SK-N-SH (cell line): ENCODE measurements around the gene BRCA1. TPM values are rescaled to one million over a fixed set of nuclear protein-coding genes. Genes with fewer than 3 reads are reported as not detected.

Experiments
- CTCF ChIA-PET: fragments of 300-600, 350-600 bp; formaldehyde crosslinking; extraction: SDS; loops from one replicate; lab custom pipeline; 2021; lab: Yijun Ruan, JAX
- POLR2A ChIA-PET: fragments of 350-600 bp; sonication (Branson Sonifier 250); formaldehyde crosslinking; extraction: SDS; loops from one replicate; lab custom pipeline; 2020; ENCODE audit warnings: antibody characterized with exemption, inconsistent platforms; lab: Yijun Ruan, JAX
- DNase-seq: peaks from one replicate; pipeline ENCODE4 v3.0.0; 2012
- H2AFZ ChIP-seq: fragments of 200-600 bp; sonication (generic); 2 replicates; pipeline ENCODE4 v1.8.1; 2016; ENCODE audit warnings: antibody characterized with exemption, mild to moderate bottlenecking, low read depth
- H3F3A ChIP-seq: fragments of 200-600 bp; sonication (generic); replicated peaks from 2 replicates; pipeline ENCODE3; 2016; ENCODE audit warnings: antibody characterized with exemption, mild to moderate bottlenecking; ENCODE audit not compliant: insufficient read depth
- H3K27ac ChIP-seq, 2 experiments: fragments of 200-500 bp in 1 of 2; fragments of 200-600 bp in 1 of 2; sonication (Bioruptor generic) in 1 of 2; sonication (generic), shearing (Covaris generic) in 1 of 2; 2 replicates each; pipeline versions ENCODE4 v1.5.1 to v1.6.1; 2014 to 2016; ENCODE audit warnings: low read depth in 2 of 2, inconsistent platforms in 1 of 2, low read length in 1 of 2, mild to moderate bottlenecking in 1 of 2, mixed read lengths in 1 of 2
- H3K27me3 ChIP-seq: fragments of 200-600 bp; sonication (generic), shearing (Covaris generic); 2 replicates; pipeline ENCODE4 v1.6.1; 2016; ENCODE audit warnings: mixed run types; ENCODE audit not compliant: insufficient read depth
- H3K36me3 ChIP-seq, 2 experiments: fragments of 200-500 bp in 1 of 2; fragments of 200-600 bp in 1 of 2; sonication (Bioruptor generic) in 1 of 2; sonication (generic) in 1 of 2; replicated peaks in 1 of 2; 2 replicates each; pipeline versions ENCODE3 to v1.5.1; 2014 to 2016; ENCODE audit warnings: low read length in 1 of 2, mild to moderate bottlenecking in 1 of 2; ENCODE audit not compliant: insufficient read depth in 2 of 2, control insufficient read depth in 1 of 2
- H3K4me1 ChIP-seq, 2 experiments: fragments of 200-500 bp in 1 of 2; fragments of 200-600 bp in 1 of 2; sonication (Bioruptor generic) in 1 of 2; sonication (generic), shearing (Covaris generic) in 1 of 2; 2 replicates each; pipeline versions ENCODE4 v1.5.1 to v1.6.1; 2014 to 2016; ENCODE audit warnings: low read depth in 1 of 2, low read length in 1 of 2, mixed run types in 1 of 2; ENCODE audit not compliant: insufficient read depth in 2 of 2, control insufficient read depth in 1 of 2
- H3K4me2 ChIP-seq: fragments of 200-600 bp; sonication (generic), shearing (Covaris generic); 2 replicates; pipeline ENCODE4 v1.6.1; 2017; ENCODE audit warnings: mixed run types
- H3K4me3 ChIP-seq, 2 experiments: fragments of 200-500 bp in 1 of 2; fragments of 200-600 bp in 1 of 2; sonication (Bioruptor generic) in 1 of 2; sonication (generic), shearing (Covaris generic) in 1 of 2; 2 replicates each; pipeline versions ENCODE4 v1.5.1 to v1.8.1; 2014 to 2016; ENCODE audit warnings: low read depth in 2 of 2, inconsistent platforms in 1 of 2, low read length in 1 of 2, mild to moderate bottlenecking in 1 of 2, mixed read lengths in 1 of 2, moderate library complexity in 1 of 2
- H3K79me2 ChIP-seq: fragments of 200-600 bp; sonication (generic); 2 replicates; pipeline ENCODE4 v1.8.1; 2017; ENCODE audit warnings: mild to moderate bottlenecking; ENCODE audit not compliant: insufficient read depth
- H3K9ac ChIP-seq: fragments of 200-600 bp; sonication (generic); 2 replicates; pipeline ENCODE4 v1.6.1; 2017; ENCODE audit warnings: mixed run types
- H3K9me2 ChIP-seq: fragments of 200-600 bp; sonication (generic); 2 replicates; pipeline ENCODE4 v1.6.1; 2017; ENCODE audit warnings: mixed run types
- H3K9me3 ChIP-seq: fragments of 200-600 bp; sonication (generic); 2 replicates; pipeline ENCODE4 v1.6.1; 2017; ENCODE audit warnings: mixed run types, mild to moderate bottlenecking, moderate library complexity
- H4K20me1 ChIP-seq: fragments of 200-600 bp; sonication (generic); 2 replicates; pipeline ENCODE4 v1.6.1; 2017; ENCODE audit warnings: mild to moderate bottlenecking, mixed run types; ENCODE audit not compliant: insufficient read depth
- CHD2 ChIP-seq: fragments of 150-350 bp; IDR thresholded peaks from 2 replicates; pipeline ENCODE4 v1.6.1; 2018; ENCODE audit warnings: low read length; ENCODE audit not compliant: partially characterized antibody
- ELF1 ChIP-seq: IDR thresholded peaks from 2 replicates; pipeline ENCODE4 v1.4.0; 2012
- FOSL2 ChIP-seq: IDR thresholded peaks from 2 replicates; pipeline ENCODE4 v1.4.0; 2012; ENCODE audit warnings: low read depth, mild to moderate bottlenecking, moderate library complexity, borderline replicate concordance
- FOXM1 ChIP-seq: IDR thresholded peaks from 2 replicates; pipeline ENCODE4 v1.4.0; 2012; ENCODE audit warnings: low read depth, mild to moderate bottlenecking
- GATA2 ChIP-seq: sonication (generic); formaldehyde crosslinking; IDR thresholded peaks from 2 replicates; pipeline ENCODE4 v1.5.0; 2020; ENCODE audit warnings: mild to moderate bottlenecking, missing genetic modification reagents
- MAX ChIP-seq: IDR thresholded peaks from 2 replicates; pipeline ENCODE4 v1.4.0; 2012; ENCODE audit warnings: low read depth
- MXI1 ChIP-seq: IDR thresholded peaks from 2 replicates; pipeline ENCODE4 v1.6.1; 2012; ENCODE audit warnings: mild to moderate bottlenecking, low read depth, low read length, improper control_type of control experiment
- RCOR1 ChIP-seq: fragments of 150-350 bp; IDR thresholded peaks from 2 replicates; pipeline ENCODE4 v1.6.1; 2017; ENCODE audit warnings: antibody characterized with exemption, low read length
- RFX5 ChIP-seq: IDR thresholded peaks from 2 replicates; pipeline ENCODE4 v1.6.1; 2012; ENCODE audit warnings: mild to moderate bottlenecking, improper control_type of control experiment, low read length
- SIN3A ChIP-seq: IDR thresholded peaks from 2 replicates; pipeline ENCODE4 v1.6.1; 2012; ENCODE audit warnings: low read depth, mild to moderate bottlenecking, low read length, moderate library complexity, borderline replicate concordance
- SMC3 ChIP-seq: IDR thresholded peaks from 2 replicates; pipeline ENCODE4 v1.6.1; 2012; ENCODE audit warnings: low read depth, low read length, improper control_type of control experiment
- TCF12 ChIP-seq: IDR thresholded peaks from 2 replicates; pipeline ENCODE4 v1.4.0; 2012
- USF2 ChIP-seq: fragments of 150-350 bp; IDR thresholded peaks from 2 replicates; pipeline ENCODE4 v1.6.1; 2017; ENCODE audit warnings: antibody characterized with exemption, low read length, low read depth, borderline replicate concordance
- WGBS: methylation state at CpG from one replicate; pipeline ENCODE4 v1.1.6; 2017; ENCODE audit warnings: low lambda C conversion rate; 5-methylcytosine and 5-hydroxymethylcytosine counted together
- polyA plus RNA-seq, 3 experiments: library from polyadenylated mRNA; depleted of rRNA; stranded (reverse); fragments of >200 nt; gene quantifications; 2 replicates each; pipeline ENCODE4 v1.2.3, GENCODE V29; 2012
- TF ChIP-seq, protein P1 (sequence below): IDR thresholded peaks from 2 replicates; pipeline ENCODE4 v1.4.0; 2012; ENCODE audit warnings: low read depth, borderline replicate concordance
- TF ChIP-seq, protein P2 (sequence below): IDR thresholded peaks from 2 replicates; pipeline ENCODE4 v1.6.1; 2012; ENCODE audit warnings: mild to moderate bottlenecking, low read depth, low read length, moderate library complexity
- TF ChIP-seq, protein P3 (sequence below): IDR thresholded peaks from 2 replicates; pipeline ENCODE4; 2012
- TF ChIP-seq, protein P4 (sequence below): fragments of 150-350 bp; IDR thresholded peaks from 2 replicates; pipeline ENCODE4 v1.6.1; 2016; ENCODE audit warnings: mild to moderate bottlenecking, low read depth, low read length

The BRCA1 gene
- polyA plus RNA-seq, 1 of the 3 experiments (the other 2 are of a cell fraction): 11.2 TPM

GRCh38 chr17:43033948-43034881 is 90.9 kb downstream of the BRCA1 start:
- Histone ChIP-seq H2AFZ (0 out of 2 replicates have a peak overlapping the region, but pooled peaks have one; percentile 48), H3K9me2 (no peaks in the 10 kb centered on the region), H3K27me3 (no peaks in the 10 kb centered on the region), H3F3A (no peaks in the 10 kb centered on the region), H3K36me3 (no peaks in the 10 kb centered on the region), H3K4me2 (no peak overlapping the region), H4K20me1 (no peaks in the 10 kb centered on the region), H3K9ac (no peak overlapping the region), H3K4me1 (peaks cover 0 to 14% of the 10 kb centered on the region in 2 experiments; a peak in 1 of 4 replicates), H3K4me3 (no peak overlapping the region), H3K9me3 (no peaks in the 10 kb centered on the region), H3K27ac (peak overlapping the region in 1 of 2 experiments; percentile 54; a peak in 1 of 4 replicates), H3K79me2 (no peaks in the 10 kb centered on the region)
- 54% methylated on average over 12 of the region's 12 CpGs for WGBS
- DNase-seq: peak; percentile 52
- CTCF ChIA-PET: interaction anchor here (1.0 to 1.7 kb wide), 4 partner anchors 9 to 210 kb away, joined by 3 to 7 read pairs (median 4); partner anchors contain the start of gene BECN1
- TF ChIP-seq GATA2 (CRISPR knock-in tag) (no peak), MXI1 (no peak)
- POLR2A ChIA-PET: interaction anchor here (0.6 to 1.7 kb wide), 2 partner anchors 9 to 216 kb away, joined by 4 to 9 read pairs; partner anchors contain the start of gene RND2

DNA sequence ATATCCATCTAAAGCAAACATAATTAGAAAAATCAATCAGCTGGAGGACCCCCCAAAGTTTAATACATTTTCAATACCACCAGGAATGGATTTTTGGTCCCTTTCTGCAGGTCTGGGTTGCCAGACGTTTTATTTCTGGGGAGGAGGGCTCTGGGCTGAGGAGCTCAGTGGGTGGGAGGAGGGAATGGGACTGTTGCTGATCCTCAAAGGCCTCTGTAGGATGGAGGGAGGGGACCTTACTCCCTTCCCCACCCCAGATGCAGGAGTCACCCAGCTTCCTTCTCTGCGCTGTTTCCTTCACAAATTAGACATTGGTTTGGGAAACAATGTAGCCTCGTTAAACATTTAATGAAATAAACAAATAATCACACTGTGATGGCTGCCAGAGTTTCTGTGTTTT is 93.5 kb downstream of the BRCA1 start:
- H3K4me2 ChIP-seq: no peak overlapping the region

More for the DNA sequence above, 93.5 kb downstream of the BRCA1 start:
- H3F3A ChIP-seq: no peaks in the 10 kb centered on the region
- no peak overlapping the region for H3K27ac ChIP-seq
- no peaks in the 10 kb centered on the region for H3K9me3 ChIP-seq
- H3K27me3 ChIP-seq: no peaks in the 10 kb centered on the region
- H2AFZ ChIP-seq: no peak overlapping the region
- H3K9ac ChIP-seq: no peak overlapping the region
- H3K4me1 ChIP-seq: peaks cover 0 to 14% of the 10 kb centered on the region in 2 experiments; a peak in 1 of 4 replicates
- no peaks in the 10 kb centered on the region for H3K9me2 ChIP-seq
- no peaks in the 10 kb centered on the region for H4K20me1 ChIP-seq
- POLR2A ChIA-PET: no interaction called here
- H3K4me3 ChIP-seq: no peak overlapping the region
- WGBS: 86% methylated on average over 3 of the region's 3 CpGs
- H3K36me3 ChIP-seq: no peaks in the 10 kb centered on the region
- CTCF ChIA-PET: interaction anchor here (1.6 kb wide), 1 partner anchor 24 kb away, joined by 5 read pairs; no protein-coding TSS in a partner anchor
- no peaks in the 10 kb centered on the region for H3K79me2 ChIP-seq
- DNase-seq: no peak
- no peak for TF ChIP-seq TCF12
- TF ChIP-seq CHD2: no peak
- no peak for TF ChIP-seq FOSL2
- TF ChIP-seq MAX: no peak
- TF ChIP-seq, protein P1, sequence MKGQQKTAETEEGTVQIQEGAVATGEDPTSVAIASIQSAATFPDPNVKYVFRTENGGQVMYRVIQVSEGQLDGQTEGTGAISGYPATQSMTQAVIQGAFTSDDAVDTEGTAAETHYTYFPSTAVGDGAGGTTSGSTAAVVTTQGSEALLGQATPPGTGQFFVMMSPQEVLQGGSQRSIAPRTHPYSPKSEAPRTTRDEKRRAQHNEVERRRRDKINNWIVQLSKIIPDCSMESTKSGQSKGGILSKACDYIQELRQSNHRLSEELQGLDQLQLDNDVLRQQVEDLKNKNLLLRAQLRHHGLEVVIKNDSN: no peak
- TF ChIP-seq, protein P2, sequence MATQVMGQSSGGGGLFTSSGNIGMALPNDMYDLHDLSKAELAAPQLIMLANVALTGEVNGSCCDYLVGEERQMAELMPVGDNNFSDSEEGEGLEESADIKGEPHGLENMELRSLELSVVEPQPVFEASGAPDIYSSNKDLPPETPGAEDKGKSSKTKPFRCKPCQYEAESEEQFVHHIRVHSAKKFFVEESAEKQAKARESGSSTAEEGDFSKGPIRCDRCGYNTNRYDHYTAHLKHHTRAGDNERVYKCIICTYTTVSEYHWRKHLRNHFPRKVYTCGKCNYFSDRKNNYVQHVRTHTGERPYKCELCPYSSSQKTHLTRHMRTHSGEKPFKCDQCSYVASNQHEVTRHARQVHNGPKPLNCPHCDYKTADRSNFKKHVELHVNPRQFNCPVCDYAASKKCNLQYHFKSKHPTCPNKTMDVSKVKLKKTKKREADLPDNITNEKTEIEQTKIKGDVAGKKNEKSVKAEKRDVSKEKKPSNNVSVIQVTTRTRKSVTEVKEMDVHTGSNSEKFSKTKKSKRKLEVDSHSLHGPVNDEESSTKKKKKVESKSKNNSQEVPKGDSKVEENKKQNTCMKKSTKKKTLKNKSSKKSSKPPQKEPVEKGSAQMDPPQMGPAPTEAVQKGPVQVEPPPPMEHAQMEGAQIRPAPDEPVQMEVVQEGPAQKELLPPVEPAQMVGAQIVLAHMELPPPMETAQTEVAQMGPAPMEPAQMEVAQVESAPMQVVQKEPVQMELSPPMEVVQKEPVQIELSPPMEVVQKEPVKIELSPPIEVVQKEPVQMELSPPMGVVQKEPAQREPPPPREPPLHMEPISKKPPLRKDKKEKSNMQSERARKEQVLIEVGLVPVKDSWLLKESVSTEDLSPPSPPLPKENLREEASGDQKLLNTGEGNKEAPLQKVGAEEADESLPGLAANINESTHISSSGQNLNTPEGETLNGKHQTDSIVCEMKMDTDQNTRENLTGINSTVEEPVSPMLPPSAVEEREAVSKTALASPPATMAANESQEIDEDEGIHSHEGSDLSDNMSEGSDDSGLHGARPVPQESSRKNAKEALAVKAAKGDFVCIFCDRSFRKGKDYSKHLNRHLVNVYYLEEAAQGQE: no peak
- TF ChIP-seq RCOR1: no peak
- TF ChIP-seq USF2: no peak
- no peak for TF ChIP-seq FOXM1
- no peak for TF ChIP-seq RFX5
- TF ChIP-seq SMC3: no peak
- TF ChIP-seq, protein P3, sequence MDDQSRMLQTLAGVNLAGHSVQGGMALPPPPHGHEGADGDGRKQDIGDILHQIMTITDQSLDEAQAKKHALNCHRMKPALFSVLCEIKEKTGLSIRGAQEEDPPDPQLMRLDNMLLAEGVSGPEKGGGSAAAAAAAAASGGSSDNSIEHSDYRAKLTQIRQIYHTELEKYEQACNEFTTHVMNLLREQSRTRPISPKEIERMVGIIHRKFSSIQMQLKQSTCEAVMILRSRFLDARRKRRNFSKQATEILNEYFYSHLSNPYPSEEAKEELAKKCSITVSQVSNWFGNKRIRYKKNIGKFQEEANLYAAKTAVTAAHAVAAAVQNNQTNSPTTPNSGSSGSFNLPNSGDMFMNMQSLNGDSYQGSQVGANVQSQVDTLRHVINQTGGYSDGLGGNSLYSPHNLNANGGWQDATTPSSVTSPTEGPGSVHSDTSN: no peak
- TF ChIP-seq SIN3A: no peak
- TF ChIP-seq ELF1: no peak
- TF ChIP-seq, protein P4, sequence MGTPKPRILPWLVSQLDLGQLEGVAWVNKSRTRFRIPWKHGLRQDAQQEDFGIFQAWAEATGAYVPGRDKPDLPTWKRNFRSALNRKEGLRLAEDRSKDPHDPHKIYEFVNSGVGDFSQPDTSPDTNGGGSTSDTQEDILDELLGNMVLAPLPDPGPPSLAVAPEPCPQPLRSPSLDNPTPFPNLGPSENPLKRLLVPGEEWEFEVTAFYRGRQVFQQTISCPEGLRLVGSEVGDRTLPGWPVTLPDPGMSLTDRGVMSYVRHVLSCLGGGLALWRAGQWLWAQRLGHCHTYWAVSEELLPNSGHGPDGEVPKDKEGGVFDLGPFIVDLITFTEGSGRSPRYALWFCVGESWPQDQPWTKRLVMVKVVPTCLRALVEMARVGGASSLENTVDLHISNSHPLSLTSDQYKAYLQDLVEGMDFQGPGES: no peak
- TF ChIP-seq, all 33 proteins: peak for 0
